CD4-positive, alpha-beta T cell treated with Interferon gamma for 1 hour (primary cell): ENCODE measurements around the gene TUBG1.

ENCODE experiments used
- DNase-seq: peaks from one replicate; pipeline ENCODE4 v3.0.0-alpha.2; 2020

TUBG1 gene

DNA sequence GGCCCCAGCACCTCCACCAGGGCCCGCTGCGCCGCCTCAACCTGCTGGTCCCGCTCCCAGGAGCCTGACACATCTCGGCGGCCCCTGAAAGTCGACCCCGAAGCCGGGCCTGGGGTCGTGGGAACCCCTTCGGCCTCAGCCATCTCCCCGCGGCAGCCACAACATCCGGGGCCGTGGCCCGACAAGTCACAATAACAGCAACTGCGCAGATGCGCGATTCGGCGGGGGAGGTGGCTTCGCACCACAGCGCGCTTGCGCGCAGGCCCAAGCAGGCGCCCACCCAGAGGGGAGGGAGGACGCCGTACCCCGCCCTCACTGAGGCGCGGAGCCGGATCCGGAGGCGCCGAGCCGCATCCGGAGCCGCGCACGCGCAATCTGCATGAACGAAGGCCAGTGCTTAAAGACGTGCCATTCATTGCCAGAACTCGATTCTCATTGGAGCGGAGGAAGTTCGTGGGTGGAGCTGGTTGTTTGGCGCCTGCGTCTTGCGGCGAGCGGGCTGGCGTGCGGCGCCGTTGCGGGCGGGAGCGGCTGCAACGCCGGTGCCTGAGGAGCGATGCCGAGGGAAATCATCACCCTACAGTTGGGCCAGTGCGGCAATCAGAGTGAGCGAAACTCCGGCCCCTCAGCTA is at the start of gene TUBG1, which contains the start of gene RETREG3:
TSS of gene TUBG1 (plus strand) at position 502 of the 632 bp plus-strand sequence. CDS start at position 557, 55 bp downstream.
TSS of gene RETREG3 (minus strand) at position 193 of the 632 bp plus-strand sequence. CDS start at position 143, 50 bp downstream.
- DNase-seq: peak; percentile 99

DNA sequence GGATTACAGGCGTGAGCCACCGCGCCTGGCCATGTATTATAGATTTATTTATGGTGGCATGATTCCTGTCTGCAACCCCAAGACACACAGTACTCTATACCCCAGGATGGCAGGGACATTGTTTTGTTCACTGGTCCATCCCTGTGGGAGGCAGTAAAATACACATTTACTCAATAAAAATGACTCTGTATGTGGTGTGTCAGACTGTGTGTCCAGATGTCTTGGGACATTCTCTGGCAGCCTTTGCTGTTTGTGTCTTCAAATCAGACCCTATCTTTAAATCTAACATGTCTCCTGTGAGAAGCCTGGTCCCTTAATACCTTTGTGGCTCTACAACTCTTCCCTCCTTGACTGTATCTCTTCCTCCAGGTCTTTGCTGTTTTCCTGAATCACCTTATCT is 49.2 kb upstream of the TUBG1 start:
- no peak for DNase-seq

DNA sequence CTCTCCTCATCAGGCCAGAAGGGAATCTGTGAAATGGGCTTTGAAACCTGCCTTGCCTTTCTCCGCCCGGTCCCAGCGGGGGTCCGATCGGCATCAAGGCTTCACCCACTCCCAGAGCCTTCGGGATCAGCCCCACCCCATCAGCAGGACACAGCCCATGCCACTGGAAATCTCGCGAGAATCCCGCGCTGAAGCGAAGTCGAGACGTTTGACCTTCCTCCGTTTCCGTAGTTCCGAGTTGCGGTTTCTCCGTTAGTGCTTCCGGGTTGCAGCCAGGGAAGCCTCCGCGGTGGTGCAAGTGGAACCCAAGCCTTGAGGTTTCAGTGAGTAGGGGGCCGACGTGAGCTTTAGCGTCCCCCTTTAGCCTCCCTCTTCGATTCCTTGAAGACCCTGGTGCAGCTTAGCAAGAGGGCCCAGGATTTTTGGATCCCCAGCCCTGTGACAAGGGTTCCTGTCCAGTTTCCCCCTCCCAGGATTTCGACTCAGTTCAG is 47.5 kb upstream of the TUBG1 start, which contains the start of gene COASY:
TSS of gene COASY (plus strand) at position 252 of the 491 bp plus-strand sequence. CDS start 475 bp downstream, outside the sequence.
- DNase-seq: peak; percentile 91

DNA sequence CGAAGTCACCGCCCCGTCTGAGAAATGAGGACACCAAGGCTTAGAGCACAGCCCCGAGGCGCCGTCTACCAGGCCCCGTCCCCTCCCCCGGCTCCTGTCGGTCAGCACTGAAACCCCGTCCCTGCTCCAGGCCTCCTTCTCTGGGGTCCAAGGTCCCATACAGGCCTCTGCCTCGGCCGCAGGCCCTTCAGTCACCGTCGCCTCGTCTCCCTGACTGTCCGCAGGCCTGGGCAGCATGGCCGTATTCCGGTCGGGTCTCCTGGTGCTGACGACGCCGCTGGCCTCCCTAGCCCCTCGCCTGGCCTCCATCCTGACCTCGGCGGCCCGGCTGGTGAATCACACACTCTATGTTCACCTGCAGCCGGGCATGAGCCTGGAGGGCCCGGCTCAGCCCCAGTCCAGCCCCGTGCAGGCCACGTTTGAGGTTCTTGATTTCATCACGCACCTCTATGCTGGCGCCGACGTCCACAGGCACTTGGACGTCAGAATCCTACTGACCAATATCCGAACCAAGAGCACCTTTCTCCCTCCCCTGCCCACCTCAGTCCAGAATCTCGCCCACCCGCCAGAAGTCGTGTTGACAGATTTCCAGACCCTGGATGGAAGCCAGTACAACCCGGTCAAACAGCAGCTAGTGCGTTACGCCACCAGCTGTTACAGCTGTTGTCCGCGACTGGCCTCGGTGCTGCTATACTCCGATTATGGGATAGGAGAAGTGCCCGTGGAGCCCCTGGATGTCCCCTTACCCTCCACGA is 46.9 kb upstream of the TUBG1 start:
- peak; percentile 27 for DNase-seq

DNA sequence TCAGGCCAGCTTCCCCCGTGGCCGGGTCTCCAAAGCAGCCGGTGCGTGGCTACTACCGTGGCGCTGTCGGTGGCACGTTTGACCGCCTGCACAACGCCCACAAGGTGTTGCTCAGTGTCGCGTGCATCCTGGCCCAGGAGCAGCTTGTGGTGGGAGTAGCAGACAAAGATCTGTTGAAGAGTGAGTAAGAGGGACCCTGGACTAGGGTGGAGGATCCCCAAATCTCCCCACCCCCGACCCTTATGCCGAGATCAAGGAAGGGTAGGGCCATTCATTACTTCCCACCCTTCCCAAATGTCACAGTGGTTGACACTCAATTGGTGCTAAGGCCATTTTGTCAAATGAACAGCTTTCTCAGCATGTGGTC is 46.4 kb upstream of the TUBG1 start:
- DNase-seq: no peak

DNA sequence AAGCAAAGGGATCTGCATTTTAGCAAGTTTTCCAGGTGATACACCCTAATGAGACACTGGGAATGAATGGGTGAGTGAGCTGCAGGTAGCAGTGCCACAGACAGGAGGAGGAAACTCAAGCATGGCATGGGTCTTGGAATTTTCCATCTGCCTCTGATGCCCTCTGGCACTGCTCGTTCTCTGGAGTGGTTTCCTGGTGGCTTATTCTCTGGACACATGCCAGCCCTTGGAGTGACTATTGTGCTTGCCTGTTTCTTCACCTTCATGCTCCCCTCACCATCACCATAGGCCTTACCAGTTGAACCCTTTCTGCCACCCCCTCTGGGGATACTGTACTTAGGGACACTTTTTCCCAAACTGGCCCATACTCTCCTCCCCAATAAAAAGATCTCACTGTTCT is 45.9 kb upstream of the TUBG1 start:
- DNase-seq: no peak

DNA sequence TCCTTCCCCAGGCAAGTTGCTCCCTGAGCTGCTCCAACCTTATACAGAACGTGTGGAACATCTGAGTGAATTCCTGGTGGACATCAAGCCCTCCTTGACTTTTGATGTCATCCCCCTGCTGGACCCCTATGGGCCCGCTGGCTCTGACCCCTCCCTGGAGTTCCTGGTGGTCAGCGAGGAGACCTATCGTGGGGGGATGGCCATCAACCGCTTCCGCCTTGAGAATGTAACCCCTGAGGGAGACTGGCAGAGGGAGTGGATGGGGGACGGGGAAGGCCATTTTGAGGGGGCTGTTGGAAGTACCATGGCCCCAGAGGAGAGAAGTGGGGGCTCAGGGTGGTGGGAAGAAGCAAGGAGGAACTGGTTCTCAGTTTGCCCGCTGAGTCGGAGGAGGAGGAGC is 45.5 kb upstream of the TUBG1 start:
- no peak for DNase-seq

DNA sequence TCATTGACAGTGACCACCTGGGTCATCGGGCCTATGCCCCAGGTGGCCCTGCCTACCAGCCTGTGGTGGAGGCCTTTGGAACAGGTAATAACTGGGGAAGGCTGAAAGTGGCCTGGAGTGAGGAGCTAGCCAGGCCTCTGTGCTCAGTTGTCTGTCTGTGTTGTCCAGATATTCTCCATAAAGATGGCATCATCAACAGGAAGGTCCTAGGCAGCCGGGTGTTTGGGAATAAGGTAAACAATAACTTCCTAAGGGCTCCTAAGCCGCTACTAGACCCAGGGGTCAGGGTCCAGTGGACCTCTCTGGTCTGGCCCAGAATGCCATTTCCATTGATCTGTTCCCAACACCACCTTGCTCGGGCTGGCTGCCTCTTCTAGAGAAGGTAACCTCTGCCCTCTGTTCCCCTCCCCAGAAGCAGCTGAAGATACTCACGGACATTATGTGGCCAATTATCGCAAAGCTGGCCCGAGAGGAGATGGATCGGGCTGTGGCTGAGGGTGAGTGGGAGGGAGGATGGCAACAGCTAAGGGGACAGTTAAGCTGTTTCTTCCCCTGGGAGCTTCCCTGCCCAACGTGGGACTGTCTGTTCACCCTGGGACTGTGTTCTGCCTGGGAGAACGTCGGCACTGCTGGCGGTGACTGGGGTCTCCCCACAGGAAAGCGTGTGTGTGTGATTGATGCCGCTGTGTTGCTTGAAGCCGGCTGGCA is 44.5 kb upstream of the TUBG1 start:
- DNase-seq: no peak

DNA sequence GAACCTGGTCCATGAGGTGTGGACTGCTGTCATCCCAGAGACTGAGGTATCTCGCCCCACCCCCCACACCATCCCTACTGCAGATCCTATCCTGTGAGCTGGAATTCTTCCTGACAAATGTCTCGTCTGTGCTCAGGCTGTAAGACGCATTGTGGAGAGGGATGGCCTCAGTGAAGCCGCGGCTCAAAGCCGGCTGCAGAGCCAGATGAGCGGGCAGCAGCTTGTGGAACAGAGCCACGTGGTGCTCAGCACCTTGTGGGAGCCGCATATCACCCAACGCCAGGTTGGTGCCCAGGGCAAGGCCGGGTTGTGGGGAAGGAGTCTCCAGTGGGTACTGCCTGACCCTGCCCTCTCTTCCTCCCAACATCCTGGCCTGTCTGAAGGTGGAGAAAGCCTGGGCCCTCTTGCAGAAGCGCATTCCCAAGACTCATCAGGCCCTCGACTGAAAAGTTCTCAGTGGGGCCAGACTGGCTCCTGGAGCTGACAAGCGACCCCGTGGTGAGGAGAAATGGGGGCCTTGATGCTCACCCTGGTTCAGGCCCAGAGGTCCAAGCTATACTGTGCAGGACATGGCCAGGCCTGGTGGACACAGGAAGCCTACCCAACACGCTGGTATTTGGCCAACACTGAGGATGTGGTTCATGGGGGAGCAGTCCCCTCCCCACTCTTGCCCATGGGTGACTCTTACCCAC is 43.8 kb upstream of the TUBG1 start:
- no peak for DNase-seq

DNA sequence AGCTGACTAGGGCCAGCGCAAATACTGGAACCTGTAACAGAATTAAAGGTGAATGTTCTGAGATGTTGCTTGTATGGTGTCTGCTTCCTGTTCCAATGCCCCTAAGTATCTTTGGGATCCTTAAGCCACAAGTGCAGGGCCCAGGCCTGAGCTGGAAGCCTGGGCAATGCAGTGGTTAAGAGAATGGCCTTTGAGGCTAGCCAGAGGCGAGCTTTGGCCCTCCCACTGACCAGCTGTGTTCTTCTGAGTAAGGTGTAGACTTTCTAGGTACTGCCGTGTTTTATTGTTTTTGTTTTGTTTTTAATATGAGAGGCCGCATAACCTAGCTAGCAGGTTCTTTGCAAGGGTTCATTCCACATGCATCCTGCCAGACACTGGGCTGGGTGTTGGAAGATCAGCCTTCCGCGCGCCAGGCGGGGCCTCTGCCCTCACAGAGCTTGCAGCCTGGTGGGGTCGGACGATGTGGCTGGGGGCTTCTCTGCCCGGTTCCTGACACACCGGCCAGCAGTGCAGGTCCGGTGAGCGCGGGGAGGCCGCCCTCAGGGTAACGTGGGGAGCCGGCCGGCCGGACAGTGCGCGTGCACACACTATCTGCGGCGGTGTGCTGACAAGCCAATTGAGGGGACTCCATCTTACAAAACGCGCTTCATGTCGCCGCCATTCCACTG is 43.1 kb upstream of the TUBG1 start:
- no peak for DNase-seq

DNA sequence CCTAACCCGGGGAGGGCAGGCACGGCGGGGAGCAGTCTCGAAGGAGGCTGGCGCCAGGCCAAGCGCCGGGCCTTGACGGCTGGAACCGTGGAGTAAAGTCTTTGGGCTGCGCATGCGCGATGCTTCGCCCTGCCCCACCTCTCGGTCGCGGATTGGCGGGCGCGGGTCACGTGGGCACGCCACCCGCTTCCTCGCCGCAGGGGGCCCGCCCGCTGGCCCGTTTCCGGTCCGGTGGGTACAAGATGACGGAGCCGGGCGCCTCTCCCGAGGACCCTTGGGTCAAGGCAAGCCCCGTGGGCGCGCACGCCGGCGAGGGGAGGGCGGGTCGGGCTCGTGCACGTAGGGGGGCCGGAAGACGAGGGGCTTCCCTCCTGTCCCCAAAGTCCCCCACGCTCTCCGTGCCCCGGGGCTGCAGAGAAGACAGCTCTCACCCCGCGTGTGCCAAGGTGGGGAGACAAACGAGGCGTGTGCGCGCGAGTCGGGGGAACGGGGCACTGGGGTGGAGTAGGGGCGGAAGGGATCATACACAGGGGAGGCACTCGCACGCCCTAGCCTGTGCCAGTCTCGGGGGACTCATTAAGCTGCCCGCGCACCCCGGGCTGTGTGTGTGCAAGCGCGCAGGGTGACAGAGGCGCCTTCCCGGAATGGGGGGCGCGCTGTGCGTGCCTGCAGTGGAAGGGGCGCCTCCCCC is 42.5 kb upstream of the TUBG1 start, which contains the start of gene MLX:
TSS of gene MLX (plus strand) at position 218 of the 691 bp plus-strand sequence. CDS start at position 243, 25 bp downstream.
- peak; percentile 90 for DNase-seq

DNA sequence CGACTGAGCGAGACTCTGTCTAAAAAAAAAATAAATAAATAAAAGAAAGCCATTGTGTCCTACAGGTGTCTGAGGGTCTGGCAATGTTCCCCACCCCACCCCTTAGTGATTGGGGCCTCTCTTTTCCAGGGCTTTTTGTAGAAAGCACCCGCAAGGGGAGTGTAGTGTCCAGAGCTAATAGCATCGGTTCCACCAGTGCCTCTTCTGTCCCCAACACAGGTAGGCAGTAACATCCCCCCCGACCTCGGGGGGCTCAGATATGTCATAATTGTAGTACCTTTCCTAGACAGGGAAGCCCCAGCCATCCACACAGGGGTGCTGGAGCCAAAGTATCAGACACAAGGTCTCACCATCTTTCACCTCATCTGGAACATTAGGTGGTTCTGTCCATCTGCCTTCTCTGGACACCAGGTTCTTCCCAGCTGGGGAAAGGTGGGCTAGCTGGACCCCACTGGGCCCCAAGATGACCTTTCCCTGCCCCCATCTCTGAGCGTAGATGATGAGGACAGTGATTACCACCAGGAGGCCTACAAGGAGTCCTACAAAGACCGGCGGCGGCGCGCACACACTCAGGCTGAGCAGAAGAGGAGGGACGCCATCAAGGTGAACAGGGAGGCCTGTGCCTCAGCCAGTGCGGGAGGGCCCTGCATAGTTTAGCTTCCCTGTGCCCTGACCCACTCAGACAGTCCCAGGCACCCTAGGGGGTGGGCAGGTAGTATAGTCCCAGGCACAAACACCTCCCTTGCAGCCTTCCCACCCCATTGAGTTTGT is 41.0 kb upstream of the TUBG1 start:
- no peak for DNase-seq

DNA sequence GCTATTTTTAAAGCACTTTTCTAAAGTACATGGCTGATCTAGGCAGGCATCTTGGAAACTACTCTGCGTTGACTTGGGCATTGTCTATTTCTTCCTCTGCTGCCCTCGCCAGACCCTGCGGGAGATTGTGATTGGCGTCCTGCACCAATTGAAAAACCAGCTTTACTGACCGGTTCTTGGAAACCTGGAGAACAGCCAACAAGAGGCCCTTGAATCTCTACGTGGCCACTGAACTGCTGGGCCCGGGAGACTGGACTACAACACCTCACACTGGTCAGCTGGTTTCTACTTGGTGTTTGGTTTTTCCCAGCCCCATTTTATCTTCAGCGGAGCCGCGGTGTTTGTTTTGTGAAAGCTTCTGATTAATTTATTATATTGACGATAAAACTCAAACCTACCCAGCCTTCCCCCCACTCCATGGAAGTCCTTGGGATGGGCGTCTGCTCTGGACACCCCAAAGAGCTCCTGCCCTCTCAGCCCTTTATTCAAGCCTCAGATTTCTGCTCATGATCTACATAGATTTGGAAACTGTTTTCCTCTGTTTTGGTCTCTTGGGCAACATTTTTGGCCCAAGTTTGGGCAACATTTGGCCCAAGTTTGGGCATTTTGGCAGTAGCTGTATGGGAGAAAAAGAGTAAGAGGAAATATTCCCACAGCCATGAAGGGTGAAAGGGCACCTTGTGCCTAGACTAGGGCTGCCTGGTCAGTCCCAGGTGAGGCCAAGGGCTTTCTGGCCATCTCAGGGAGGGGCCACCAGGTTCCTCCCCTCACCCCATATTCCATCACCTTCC is 37.9 kb upstream of the TUBG1 start:
- no peak for DNase-seq

DNA sequence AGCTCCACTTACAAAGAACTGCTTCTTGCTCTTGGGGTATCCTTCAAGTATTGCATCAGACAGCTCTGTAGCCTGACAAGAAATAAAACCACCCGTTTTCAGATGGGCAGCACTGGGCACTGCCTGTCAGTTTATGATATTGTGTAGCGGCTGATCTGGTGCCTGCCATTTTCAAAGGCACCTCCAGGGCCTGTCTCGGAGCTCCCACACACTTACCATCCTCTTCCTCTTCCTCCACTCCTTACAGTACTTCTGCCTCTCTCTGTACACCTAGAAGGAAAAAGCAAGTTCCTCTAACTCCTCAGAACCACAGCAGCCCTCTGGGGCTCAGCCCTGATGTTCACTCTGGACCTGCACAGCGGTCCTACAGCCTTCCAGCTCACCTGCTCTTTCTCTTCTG is 36.4 kb upstream of the TUBG1 start:
- DNase-seq: no peak

DNA sequence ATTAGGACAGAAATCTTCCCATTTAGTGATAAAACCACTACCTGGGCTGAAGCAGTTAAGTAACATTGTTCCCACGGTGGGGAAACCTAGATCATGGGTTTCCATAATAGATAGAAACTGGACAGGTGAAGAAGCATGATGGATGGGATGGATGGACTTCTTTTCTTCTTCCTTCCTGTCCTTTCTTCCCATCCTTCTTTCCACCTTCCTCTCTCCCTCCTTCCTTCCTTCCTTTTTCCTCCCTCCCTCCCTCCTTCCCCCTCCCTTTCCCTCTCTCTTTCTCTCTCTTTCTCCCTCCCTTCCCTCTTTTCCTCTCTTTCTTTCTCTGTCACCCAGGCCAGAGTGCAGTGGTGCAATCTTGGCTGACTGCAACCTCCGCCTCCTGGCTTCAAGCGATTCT is 35.0 kb upstream of the TUBG1 start:
- DNase-seq: no peak

DNA sequence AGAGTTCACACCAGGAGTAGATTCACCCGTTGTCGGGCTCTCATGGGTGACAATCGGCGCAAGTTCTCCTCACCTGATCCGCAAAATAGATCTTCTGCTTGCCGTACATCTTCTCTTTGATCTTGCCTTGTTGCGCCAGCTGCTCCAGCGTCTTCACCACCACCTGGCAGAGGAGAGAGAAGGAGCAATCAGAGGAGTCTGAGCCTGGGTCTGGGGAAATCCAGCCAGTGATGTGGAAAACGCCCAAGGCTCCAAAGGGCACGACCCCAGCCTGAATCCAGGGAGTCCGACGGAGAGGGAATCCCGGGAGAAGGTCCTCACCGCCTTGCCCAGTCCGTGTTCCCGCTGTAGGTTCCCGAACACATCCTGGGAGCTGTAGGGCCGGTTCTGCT is 32.3 kb upstream of the TUBG1 start:
- DNase-seq: no peak

DNA sequence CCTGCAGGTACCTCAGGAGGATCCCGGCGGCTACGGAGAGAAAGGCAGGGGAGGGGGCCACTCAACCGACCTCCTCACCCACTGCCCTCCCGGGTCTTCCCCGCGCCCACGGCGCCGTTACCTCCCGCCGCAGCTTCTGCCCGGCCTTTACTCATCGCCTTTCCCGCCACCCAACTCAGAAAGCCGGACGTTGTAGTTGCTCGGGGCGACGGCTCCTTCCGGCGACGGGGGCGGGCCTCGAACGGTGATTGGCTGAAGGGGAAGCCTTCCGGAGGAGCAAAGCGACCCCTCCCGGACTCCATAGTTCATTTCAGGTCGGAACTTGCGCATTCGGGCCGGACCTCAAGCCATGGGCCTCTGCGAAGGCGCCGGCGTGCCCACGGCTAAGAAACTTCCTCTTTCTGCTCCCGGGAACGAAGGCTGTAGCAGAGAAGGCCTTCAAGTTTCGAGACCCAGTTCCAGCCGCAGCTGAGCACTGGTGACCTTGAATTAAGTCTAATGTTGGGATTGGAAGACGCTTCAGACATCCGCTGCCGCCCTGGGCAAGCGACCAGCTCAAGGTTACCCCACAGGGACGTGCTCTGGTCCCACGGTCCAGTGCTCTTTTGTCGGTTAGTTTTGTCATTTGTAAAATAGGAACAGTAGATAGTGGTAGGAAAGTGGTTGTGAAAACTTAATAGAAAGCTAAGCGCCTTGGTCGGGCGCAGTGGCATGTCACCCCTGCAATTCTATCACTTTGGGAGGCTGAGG is 31.8 kb upstream of the TUBG1 start, which contains the start of gene PSMC3IP:
TSS of gene PSMC3IP (minus strand) at position 198 of the 750 bp plus-strand sequence. CDS start at position 155, 43 bp downstream.
- peak; percentile 91 for DNase-seq

DNA sequence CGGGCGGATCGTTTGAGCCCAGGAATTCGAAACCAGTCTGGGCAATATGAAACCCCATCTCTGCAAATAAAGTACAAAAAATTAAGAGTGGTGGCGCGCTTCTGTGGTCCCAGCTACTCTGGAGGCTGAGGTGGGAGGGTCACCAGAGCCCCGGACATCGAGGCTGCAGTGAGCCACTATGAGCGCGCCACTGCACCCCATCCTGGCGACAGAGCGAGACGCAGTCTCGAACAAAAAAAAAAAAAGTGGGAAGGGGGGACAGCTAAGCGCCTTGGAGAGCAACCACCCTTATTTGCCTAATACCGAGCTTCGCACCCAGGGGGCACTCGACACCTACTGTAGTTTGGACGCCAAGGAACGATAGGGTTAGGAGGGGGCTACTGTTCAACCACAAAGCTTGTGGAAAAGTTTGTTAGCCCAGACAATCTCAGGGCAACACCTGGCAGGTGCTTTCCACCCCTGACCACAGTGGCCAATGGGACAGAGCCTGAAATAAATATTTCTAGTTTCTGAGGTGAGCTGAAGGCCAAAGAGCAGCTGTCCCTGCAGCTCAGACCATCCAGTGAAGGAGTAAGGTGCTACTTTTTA is 31.1 kb upstream of the TUBG1 start:
- peak; percentile 66 for DNase-seq
